Esophagus muscularis mucosa (tissue), 4 donors: Measurements from ENCODE around the gene NKX3-2. TPM values are rescaled to one million over a fixed set of nuclear protein-coding genes. Genes with fewer than 3 reads are reported as not detected.
A peak's percentile ranks its signal among the peaks of the same experiment; 100 is the strongest.

Source experiments
- DNase-seq: peaks from one replicate; pipeline ENCODE4 v3.0.0-alpha.2; 2017; ENCODE audit errors: extremely low spot score
- H3K27ac ChIP-seq, 4 donors: fragments of 200-600 bp; sonication (generic); replicated peaks in 1 of 4; 1 replicate in 3 of 4; 2 replicates in 1 of 4; pipeline ENCODE4 v1.5.1; 2016 to 2019; ENCODE audit warnings: mild to moderate bottlenecking in 1 of 4
- H3K27me3 ChIP-seq, 4 donors: fragments of 200-600 bp; sonication (generic); one replicate each; pipeline versions ENCODE4 v1.5.1 to v1.6.0; 2016 to 2019
- H3K36me3 ChIP-seq, 4 donors: fragments of 200-600 bp; sonication (generic); one replicate each; pipeline ENCODE4 v1.5.1; 2016 to 2019
- H3K4me1 ChIP-seq, 4 donors: fragments of 200-600 bp; sonication (generic); one replicate each; pipeline ENCODE4 v1.5.1; 2016 to 2019
- H3K4me3 ChIP-seq, 4 donors: fragments of 200-600 bp; sonication (generic); 1 replicate in 2 of 4; 2 replicates in 2 of 4; pipeline ENCODE4 v1.5.1; 2016 to 2019; ENCODE audit warnings: mild to moderate bottlenecking in 4 of 4, moderate library complexity in 1 of 4
- H3K9me3 ChIP-seq, 4 donors: fragments of 200-600 bp; sonication (generic); 1 replicate in 3 of 4; 2 replicates in 1 of 4; pipeline ENCODE4 v1.5.1; 2016 to 2019
- EP300 ChIP-seq: sonication (generic); formaldehyde crosslinking; IDR thresholded peaks from one replicate; pipeline ENCODE4 v1.6.1; 2017; ENCODE audit warnings: antibody characterized with exemption
- POLR2A ChIP-seq: fragments of 450-650 bp; IDR thresholded peaks from one replicate; pipeline ENCODE4 v1.6.1; 2017; ENCODE audit warnings: antibody characterized with exemption, moderate library complexity, mild to moderate bottlenecking, low read depth
- POLR2AphosphoS5 ChIP-seq, 2 donors: sonication (generic); formaldehyde crosslinking; IDR thresholded peaks; one replicate each; pipeline ENCODE4 v1.6.1; 2017; ENCODE audit warnings: antibody characterized with exemption in 2 of 2
- WGBS: methylation state at CpG from one replicate; pipeline ENCODE4 v1.1.5; 2018; 5-methylcytosine and 5-hydroxymethylcytosine counted together
- intact Hi-C: fragments of 100-400 bp; cut with DNase I; formaldehyde crosslinking; loops from one replicate; pipeline ENCODE4 v1.15.1; 2023
- total RNA-seq, 4 donors: library from RNA; depleted of rRNA; stranded (reverse); fragments of >200 nt; gene quantifications; one replicate each; pipeline versions ENCODE4 v1.1.0 to v1.2.1, GENCODE V29; 2016
- TF ChIP-seq, protein P1 (sequence below), 3 experiments: fragments of 200-600 bp in 2 of 3; fragments of 450-650 bp in 1 of 3; sonication (generic) in 2 of 3; IDR thresholded peaks; one replicate each; pipeline ENCODE4 v1.5.1; 2017 to 2019; ENCODE audit warnings: antibody characterized with exemption in 3 of 3, mild to moderate bottlenecking in 2 of 3, moderate library complexity in 1 of 3

NKX3-2 gene
- total RNA-seq, 4 donors from 2014 or later = 1.2 to 7.0 (median 4.7) TPM

DNA sequence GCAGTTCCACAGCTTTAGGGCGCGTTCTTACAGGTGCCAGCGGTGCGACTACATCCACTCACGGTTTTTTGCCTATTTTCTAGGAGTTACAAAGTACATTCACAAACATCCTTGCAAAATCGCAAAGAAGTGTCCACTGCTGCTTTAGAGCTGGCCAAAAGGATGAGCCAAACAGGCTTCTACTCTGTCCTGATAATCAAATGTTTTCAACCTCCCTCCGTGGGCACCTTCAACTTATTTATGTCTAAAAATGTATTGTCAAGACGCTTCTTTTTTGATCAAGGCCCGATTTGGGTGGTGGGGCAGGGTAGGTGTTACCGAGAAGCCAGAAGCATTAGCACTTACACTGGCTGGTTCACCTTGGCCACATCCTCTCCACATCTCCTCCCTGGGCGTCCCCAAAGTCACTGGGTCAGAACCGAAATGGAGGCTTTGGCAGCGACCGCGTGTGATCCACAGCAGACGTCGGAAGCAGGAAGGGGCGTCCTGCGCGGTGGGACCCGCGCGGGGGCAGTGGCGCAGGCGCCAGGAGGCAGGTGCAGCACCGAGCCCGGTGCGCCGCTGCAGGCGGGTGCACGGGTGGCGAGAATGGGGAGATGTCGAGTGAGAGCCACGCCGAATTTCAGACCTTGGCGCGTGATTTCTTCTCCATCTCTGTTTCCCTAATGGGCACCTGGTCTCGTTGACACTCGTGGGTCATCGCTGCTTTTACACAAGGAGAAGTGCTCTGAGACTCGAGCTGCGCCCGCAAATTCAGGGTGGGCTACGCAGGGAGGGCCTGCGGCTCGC, 16.9 kb downstream of the NKX3-2 start:
- Histone ChIP-seq H3K27me3 (peaks cover 3 to 100% (median 85%) of the 10 kb centered on the region in 4 donors), H3K9me3 (peaks cover 0 to 20% (median 18%) of the 10 kb centered on the region in 4 donors), H3K4me3 (no peak overlapping the region), H3K4me1 (peaks cover 6 to 48% (median 41%) of the 10 kb centered on the region in 4 donors), H3K36me3 (no peaks in the 10 kb centered on the region), H3K27ac (no peak overlapping the region)
- TF ChIP-seq, protein P1, sequence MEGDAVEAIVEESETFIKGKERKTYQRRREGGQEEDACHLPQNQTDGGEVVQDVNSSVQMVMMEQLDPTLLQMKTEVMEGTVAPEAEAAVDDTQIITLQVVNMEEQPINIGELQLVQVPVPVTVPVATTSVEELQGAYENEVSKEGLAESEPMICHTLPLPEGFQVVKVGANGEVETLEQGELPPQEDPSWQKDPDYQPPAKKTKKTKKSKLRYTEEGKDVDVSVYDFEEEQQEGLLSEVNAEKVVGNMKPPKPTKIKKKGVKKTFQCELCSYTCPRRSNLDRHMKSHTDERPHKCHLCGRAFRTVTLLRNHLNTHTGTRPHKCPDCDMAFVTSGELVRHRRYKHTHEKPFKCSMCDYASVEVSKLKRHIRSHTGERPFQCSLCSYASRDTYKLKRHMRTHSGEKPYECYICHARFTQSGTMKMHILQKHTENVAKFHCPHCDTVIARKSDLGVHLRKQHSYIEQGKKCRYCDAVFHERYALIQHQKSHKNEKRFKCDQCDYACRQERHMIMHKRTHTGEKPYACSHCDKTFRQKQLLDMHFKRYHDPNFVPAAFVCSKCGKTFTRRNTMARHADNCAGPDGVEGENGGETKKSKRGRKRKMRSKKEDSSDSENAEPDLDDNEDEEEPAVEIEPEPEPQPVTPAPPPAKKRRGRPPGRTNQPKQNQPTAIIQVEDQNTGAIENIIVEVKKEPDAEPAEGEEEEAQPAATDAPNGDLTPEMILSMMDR (IDR thresholded peaks at IDR 0.05) = no peak
- 9% methylated on average over 34 of the region's 46 CpGs for WGBS
- DNase-seq = no peak
- intact Hi-C loops = no loop called here

DNA sequence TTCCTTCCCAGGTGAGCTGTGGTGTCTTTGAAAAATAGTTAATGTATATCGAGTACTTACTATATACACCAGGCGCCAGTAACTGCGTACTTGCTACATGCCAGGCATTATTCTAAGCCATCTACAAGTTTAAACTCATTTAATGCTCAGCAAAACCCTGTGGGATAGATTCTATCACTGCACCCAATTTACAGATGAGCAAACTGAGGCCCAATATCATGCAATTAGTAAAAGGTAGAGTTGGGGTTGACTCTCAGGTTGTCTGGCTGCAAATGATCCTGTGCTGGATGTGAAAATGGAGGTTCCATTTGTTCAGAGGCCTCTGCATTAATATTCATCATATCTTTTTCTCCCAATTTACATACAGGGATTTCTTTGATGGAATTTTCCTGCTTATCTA, 17.6 kb downstream of the NKX3-2 start:
- TF ChIP-seq POLR2AphosphoS5 (IDR thresholded peaks at IDR 0.05) = no peak
- TF ChIP-seq, protein P1 (IDR thresholded peaks at IDR 0.05) = no peak
- TF ChIP-seq POLR2A = no peak
- no peak for TF ChIP-seq EP300
- Histone ChIP-seq H3K27me3 (peaks cover 3 to 100% (median 86%) of the 10 kb centered on the region in 4 donors), H3K9me3 (peaks cover 0 to 20% (median 18%) of the 10 kb centered on the region in 4 donors), H3K27ac (no peak overlapping the region), H3K4me1 (peaks cover 6 to 52% (median 43%) of the 10 kb centered on the region in 4 donors), H3K4me3 (no peak overlapping the region), H3K36me3 (no peaks in the 10 kb centered on the region)
- no peak for DNase-seq
- WGBS = 86% methylated on average over 3 of the region's 3 CpGs
- intact Hi-C loops = no loop called here

DNA sequence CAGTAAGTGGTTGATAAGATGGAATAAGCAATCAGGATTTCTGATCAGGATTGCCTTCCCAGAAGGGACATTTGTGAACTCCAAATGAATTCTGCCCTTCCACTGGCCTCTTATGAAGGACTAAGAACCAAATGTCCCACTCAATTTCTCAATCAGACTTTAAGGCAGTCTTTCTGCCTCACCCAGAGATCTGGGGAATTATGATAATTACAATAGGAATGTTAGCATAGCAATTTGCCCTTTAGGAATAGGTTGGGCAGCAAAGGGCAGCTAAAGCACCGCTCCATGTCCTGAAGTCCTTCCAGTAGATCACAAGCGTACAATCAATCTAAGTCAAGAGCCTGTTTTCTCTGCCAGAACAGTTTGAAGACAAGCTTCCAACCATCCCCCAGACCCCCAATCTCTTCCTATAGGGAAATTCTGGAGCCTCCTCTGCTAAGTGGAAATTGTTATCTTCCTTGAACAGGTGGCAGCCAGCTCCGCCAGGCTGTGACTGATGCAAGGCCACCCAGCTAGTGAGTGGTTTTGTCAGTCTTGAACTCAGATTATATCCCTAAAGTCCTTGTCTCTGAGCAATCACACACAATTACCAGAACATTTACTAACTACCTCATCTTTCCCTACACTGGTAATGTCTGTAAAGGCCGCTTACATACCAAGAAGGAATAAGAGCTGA, 18.6 kb downstream of the NKX3-2 start:
- DNase-seq = no peak
- peaks cover 3 to 100% (median 78%) of the 10 kb centered on the region in 4 donors for H3K27me3 ChIP-seq
- H3K4me3 ChIP-seq = no peak overlapping the region
- no peaks in the 10 kb centered on the region for H3K36me3 ChIP-seq
- WGBS = 73% methylated on average over 4 of the region's 4 CpGs
- H3K27ac ChIP-seq = no peak overlapping the region
- peaks cover 6 to 46% (median 35%) of the 10 kb centered on the region in 4 donors for H3K4me1 ChIP-seq
- intact Hi-C loops = no loop called here
- H3K9me3 ChIP-seq = peaks cover 0 to 20% (median 18%) of the 10 kb centered on the region in 4 donors
- TF ChIP-seq POLR2AphosphoS5 (IDR thresholded peaks at IDR 0.05) (no peak), POLR2A (no peak), EP300 (no peak)
- TF ChIP-seq, protein P1 (IDR thresholded peaks at IDR 0.05) = no peak

DNA sequence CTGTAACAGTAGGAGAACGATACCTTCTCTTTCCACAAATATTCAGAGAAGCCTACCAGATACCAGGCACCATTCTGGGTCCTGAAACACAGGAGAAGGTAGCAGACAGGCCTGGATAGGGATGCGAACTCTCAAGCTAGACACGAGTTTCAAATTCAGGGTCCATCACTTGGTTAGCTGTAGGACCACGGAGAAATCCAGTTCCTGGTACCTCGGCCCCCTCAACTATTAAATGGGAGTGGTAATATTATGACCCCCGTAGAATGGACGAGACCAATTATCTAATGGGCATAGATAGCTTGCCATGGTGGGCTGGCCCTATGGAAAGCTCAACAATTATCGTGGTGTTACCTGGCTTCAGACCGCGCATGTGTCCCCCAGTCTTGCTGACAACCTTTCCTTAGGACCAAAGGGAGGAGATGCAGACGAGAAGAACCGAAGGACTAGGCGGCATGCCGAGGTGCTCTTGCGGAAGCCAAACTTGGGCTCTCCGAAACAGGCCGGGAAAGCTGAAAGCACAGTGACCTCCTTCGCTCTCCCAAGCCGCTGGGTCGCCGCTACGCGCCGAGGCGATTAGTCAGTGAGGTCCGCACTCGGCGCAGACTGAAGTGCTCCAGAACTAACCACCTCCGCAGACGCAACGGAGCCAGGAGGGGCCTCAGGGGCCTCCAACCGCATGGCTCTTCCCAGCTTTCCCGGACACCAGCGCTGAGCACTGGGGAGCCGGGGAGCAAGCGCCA, 19.6 kb downstream of the NKX3-2 start:
- WGBS = 11% methylated on average over 34 of the region's 36 CpGs
- intact Hi-C loops = no loop called here

More for the DNA sequence above, 19.6 kb downstream of the NKX3-2 start:
- H3K27ac ChIP-seq = no peak overlapping the region
- peaks cover 3 to 94% (median 69%) of the 10 kb centered on the region in 4 donors for H3K27me3 ChIP-seq
- peaks cover 0 to 20% (median 18%) of the 10 kb centered on the region in 4 donors for H3K9me3 ChIP-seq
- H3K4me1 ChIP-seq = peaks cover 6 to 45% (median 32%) of the 10 kb centered on the region in 4 donors
- peak overlapping the region in 1 of 4 donors; percentile 5 for H3K4me3 ChIP-seq
- no peak for TF ChIP-seq POLR2A
- H3K36me3 ChIP-seq = no peaks in the 10 kb centered on the region
- DNase-seq = no peak
